ENCODE data around the gene RNASE13.

DNA sequence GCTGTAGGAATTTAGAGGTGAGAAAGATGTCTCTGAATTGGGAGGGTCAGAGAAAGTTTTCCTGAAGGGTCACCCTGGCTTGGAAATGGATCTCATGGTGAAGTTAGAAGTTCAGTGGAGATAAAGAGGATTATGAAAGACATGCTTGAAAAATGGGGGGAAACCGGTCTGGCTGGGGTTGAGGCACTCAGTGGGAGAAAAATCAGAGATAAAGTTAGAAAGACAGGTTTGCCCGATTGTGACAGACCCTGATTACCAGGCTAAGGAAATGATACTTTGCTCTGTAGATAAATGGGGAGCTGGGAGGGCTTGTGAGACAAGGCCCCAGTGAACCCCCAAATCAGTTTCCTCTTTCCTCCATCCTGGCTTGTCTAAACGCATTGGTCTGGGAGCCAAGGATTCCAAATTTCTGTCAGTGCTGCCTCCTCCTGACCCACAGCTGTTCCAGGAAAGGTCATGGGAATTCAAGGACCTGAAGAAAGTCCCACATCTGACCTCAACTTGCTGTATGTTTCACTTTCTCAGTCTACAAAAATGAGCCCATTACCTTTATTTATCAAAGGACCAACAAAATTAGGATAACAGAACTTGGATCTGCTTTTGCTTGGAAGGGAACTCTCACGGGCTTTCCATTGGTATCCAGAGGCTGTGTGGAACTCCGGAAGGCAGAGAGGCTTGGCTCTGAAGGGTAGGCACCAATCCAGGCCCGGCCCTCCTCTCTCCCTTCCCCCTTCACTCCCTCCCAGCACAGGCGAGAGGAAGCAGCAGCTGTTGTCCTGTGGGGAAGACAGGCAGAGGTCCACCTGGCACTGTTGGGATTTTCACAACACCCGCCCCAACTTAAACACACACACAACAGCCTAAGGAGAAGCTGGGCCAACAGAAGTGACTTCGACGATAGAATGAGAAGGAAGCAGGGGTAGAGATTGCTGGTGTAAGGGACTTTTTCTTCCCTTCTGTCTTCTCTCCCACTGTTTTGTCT is 4.1 kb upstream of the RNASE13 start:
- TF ChIP-seq, protein P1, sequence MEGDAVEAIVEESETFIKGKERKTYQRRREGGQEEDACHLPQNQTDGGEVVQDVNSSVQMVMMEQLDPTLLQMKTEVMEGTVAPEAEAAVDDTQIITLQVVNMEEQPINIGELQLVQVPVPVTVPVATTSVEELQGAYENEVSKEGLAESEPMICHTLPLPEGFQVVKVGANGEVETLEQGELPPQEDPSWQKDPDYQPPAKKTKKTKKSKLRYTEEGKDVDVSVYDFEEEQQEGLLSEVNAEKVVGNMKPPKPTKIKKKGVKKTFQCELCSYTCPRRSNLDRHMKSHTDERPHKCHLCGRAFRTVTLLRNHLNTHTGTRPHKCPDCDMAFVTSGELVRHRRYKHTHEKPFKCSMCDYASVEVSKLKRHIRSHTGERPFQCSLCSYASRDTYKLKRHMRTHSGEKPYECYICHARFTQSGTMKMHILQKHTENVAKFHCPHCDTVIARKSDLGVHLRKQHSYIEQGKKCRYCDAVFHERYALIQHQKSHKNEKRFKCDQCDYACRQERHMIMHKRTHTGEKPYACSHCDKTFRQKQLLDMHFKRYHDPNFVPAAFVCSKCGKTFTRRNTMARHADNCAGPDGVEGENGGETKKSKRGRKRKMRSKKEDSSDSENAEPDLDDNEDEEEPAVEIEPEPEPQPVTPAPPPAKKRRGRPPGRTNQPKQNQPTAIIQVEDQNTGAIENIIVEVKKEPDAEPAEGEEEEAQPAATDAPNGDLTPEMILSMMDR (IDR thresholded peaks at IDR 0.05) = peak in 1 of 5 experiments; percentile 36
- peak in 1 of 2 donors; percentile 46 for TF ChIP-seq POLR2A (IDR thresholded peaks at IDR 0.05)
- peak in 1 of 2 donors; percentile 74 for TF ChIP-seq EP300 (IDR thresholded peaks at IDR 0.05)
